Epidermal melanocyte (primary cell): ENCODE results near the gene ADGRG1.
"Not testable (repeated sequence)": the region's sequence is repeated elsewhere in the genome, so short reads cannot be mapped to it uniquely, and the experiment has no call there.

Experiments
- DNase-seq: peaks from one replicate; pipeline ENCODE4 v3.0.0; 2011; ENCODE audit warnings: low spot score; ENCODE audit not compliant: insufficient read length

The ADGRG1 gene

DNA sequence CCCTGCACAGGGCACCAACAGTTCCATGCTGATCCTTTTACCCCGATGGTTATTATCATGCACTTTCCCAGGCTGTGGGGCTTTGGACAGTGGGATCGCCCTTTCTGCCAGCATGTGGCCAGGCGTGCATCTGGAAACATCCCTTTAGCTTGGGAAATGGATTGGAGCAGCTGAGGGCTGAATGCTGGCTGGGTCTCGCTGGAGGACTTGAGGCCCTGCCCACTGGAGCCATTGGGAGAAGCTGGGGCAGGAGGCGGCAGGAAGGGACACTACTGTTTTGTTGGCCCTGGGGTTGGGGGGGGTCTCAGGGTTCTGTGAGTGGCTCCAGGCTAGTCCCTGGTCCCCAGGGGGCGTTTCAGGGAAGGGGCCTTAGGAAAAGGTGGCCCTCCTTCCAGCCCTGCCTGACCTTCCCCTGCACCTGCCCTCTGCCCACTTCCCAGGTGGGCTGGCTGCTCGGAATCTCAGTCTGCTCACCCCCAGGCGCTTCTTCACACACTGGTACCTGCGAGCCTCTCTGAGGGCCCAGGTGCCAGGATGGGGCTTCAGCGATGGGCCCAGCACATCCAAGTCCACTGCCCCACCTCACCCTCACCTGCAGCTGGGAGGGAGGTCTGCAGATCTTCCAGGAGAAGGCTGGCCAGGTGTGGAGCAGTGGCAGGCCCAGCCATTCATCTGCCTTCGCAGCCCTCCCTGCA is 38.1 kb downstream of the ADGRG1 start:
- no peak for DNase-seq

DNA sequence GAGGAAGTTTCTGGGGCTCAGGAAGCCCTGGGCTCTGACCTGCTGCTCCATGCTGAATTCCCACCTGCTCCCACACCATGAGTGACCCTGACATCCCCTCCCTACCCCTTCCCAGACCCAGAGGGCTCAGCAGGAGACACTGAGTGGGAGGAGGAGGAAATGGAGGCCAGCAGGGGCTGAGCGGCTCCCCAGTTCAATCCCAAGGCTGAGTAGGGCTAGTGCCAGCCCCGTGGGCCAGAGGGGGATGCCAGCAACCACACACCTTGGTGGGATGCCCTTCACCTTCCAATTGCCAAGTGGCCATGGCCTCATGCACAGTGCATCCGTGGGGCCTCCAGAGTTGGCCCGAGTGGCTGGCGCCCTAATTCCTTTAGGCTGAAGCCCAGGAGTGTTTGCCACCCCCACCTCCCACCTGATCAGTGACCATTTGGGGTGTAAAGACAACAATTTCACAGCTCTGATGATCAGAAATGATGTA is 38.7 kb downstream of the ADGRG1 start:
- no peak for DNase-seq

DNA sequence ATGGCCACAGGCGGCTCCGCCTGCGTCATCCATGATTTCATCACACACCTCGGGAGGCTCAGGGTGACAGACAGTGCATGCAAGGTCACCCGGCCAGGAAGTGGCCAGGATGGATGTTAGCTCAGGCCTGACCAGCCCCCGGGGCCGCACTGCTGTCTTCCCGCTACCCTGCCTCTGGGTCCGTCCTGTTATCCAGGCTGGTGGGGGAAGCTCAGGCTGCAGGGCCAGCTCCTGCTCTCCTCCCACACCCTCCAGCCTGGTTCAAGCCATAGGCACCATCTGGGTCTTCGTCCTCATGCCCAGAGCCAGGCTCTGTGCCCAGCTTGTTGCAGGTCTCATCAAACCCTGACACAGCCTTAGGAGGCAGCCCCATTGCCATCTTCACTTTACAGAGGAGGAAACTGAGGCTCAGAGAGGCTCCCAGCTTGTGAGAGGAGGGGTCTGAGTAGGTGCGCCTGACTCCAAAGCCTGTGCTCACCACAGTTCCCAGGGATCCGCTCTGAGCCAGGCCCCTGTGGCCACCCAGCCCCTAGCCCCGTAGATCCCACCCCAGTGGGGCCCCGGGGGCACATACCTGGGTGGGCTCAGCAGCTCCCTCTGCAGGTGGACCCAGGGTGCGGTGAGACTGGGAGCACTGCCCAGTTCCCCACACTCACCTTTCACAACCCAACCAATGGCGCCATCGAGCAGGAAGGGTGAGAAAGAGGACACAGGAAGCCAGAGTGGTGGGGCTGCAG is 39.3 kb downstream of the ADGRG1 start:
- no peak for DNase-seq

DNA sequence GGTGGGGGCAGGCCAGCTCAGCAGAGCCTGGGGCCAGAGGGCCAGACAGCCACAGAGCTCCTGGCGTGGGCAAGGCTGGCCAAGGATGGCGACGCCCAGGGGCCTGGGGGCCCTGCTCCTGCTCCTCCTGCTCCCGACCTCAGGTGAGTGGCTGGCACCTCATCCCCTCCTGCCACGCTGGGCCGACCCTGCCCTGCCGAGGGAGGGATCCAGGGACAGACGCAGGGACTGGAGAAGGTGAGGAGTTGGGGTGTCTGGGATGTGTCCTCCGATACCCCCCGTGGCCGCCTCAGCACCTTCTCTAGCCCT is 39.8 kb downstream of the ADGRG1 start, which contains the start of gene ADGRG3:
ADGRG3 (plus strand) TSS at position 44 of the 309 bp plus-strand sequence; CDS start at position 86, 42 bp downstream.
- DNase-seq: no peak

DNA sequence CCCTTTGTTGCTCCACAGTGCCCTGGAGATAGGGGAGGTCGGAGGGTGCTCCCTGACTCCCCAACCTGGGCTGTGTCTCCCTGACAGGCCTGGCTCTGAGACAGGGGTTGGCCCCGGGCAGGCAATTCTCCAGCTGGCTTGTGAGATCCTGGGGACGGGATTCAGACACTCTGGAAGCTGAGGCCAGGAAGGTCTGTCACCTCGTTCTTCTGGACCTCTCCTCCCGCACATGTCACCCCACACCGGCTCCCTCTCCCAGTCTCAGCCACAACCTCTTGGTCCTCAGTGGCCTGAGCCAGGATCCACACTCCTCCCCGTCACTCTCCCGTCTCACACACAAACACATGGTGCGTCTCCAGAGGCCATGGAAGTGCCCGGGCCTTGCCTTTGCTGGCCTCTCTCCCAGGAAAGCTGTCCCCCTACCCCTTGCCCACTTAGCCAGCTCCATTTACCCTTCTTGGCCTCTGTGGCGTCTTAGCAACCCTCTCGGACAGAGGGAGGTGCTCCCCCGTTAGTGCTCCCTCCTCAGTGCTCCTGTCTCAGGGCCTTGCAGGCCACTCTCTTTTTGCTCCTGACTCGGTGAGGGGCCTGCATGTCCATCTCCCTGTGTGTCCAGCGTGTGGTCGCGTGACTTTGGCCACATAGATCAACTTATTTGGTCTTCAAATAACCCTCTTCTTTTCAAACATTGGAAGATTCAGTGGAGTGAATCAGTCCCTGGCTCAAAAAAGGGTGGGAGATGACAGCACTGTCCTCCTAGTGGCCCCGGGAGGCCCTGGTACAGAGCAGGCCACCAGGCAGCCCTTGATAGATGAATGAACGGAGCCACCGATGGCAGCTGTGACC is 40.4 kb downstream of the ADGRG1 start:
- DNase-seq: no peak

DNA sequence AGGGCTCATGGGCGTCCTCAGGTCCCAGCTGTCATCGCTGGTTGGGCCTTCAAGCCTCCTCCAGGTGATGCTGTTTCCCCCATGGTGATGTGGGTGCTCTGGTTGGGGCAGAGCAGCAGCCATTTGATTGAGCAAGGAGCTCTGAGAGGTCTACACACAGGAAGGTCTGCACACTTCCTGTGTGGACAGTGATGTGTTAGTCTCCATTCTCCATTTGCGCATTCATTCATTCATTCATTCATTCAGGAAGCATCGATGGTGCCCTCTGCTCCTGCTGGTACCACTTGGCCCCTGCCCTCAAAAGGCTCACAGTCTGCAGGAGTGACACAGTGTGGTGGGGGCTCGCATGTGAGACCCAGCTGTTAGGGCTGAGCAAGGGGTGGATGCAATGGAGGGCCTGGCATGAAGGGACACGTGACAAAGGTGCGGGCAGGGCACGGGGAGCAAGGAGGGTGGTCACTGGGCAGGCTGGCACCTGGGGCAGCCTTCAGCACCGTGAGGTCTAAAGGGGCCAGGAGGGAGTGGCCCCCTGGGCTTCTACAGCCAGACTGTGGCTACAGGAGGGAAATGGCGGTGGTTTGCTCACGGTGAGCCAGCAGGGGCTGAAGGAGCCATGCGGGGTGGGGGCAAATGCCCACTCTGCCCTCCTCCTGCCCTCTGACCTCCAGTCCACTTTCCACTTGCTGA is 41.2 kb downstream of the ADGRG1 start:
- no peak for DNase-seq

DNA sequence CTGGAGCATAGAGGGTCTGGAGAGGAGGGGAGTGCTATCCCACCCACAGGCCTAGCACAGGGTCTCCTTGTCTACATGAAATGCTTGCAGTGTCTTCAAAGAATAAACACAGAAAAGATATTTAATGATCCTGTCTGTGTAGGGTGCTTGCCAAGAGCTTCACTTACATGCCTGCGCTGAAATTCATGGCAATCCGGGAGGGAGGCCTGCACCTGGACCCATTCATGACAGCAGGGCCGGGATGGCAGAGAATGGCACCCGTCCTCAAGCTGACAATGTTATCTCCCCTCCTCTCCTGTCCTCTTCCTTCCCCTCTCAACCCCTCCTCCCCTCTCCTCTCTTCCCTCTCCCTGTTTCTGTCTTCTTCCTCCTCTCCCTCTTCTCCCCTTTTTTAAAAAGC is 41.8 kb downstream of the ADGRG1 start:
- no peak for DNase-seq

- DNase-seq: not testable (repeated sequence)
These were observed 43.0 kb downstream of the ADGRG1 start for GRCh38 chr16:57671451-57671850.

DNA sequence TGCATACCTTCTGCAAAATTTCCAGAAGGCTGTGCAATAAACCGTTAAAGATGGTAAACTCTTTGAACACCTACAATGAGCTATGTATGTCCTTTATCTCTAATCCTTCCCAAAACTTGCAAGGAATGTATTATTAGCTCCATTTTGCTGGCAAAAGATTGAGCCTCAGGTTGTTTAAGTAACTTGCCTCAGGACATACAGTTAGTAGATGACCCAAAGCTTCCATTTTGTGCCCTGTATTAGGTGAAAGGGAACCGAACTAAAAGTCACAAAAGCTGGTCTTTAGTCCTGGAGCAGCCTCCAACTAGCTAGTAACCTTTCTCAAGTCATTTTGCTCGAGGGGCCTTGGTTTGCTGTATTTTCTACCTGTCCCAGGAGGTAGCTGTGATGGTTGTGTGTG is 44.0 kb downstream of the ADGRG1 start:
- no peak for DNase-seq

DNA sequence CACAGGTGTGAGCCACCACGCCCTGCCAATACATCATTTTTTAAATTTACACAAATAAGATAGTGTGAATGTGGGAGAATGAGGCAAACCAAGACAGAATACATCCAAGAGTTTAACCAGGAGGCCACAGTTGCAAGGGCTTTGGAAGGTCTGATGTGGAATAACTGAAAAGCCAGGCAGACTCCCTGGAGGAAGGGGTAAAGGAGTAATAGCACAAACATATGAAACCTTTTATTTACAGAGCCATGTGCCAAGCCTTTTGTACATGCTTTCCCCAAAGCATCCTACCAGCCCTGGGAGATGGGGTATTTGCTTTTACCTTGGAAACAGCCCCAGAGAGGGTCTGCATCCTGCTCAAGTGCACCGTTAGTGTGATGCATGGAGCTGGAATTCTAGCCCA is 44.4 kb downstream of the ADGRG1 start:
- DNase-seq: no peak

- DNase-seq: no peak
These were observed 47.5 kb downstream of the ADGRG1 start for GRCh38 chr16:57675741-57676551.

DNA sequence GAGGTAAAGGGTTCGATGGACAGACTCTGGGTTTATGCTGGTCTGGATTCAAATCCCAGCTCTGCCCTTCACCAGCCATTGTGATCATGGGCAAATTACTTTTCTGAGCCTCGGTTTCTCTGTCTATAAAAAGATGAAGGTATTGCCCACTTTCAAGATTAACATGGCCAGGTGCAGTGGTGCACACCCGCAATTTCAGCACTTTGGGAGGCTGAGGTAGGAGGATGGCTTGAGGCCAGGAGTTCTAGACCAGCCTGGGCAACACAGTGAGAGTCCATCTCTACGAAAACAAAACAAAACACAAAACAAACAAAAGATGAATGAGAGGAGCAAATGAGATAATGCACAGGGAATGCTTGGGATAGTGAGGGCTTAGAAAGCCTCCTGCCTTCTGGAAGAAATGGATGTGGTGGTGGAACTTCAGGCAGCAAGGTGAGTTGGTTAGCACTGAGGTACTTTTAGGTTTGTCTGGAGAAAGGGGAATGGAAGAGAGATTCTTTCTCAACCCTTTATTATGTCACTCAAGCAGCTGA is 48.2 kb downstream of the ADGRG1 start:
- no peak for DNase-seq

DNA sequence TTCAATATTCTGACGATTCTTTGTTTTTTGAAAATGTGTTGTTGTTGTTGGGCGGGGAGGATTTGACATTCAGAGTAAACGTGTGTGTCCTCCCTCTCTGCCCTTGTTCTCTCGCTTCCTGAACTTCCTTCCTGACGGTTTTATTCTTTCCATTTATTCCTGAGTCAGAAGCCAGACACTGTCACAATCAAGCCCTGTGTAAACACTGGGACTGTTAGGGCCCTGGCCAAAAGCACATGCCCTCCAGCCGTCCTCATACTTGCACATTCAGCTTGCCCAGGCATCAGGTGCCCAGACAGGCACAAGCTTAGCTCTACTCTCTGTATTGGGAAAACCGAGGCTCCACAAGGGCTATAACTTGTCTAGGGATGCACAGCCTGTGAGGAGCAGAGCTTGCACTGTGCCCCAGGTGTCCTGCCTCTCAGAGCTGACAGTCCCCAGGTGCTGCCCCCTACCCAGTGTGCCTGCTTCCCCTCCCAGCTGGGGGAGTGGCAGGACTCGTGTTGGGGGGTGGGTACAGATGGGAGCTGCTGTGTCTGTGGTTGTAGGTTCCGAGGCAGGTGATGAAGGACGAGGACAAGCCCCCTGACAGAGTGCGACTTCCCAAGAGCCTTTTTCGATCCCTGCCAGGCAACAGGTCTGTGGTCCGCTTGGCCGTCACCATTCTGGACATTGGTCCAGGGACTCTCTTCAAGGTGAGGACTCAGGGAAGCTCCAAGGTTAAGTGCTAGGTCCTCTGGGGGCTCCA is 49.4 kb downstream of the ADGRG1 start:
- DNase-seq: no peak

DNA sequence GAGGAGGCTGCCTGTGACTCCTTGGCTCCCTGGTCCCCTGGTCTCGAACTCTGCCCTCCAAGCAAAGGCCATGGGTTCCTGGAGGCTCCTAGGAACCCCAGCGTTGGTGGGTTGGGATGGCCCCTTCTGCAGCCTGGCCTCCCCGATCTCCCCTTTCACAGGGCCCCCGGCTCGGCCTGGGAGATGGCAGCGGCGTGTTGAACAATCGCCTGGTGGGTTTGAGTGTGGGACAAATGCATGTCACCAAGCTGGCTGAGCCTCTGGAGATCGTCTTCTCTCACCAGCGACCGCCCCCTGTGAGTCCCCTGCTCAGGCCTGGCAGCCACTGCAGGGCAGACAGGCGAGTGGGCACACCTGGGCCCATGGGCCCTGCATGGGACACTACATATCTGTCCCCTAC is 50.6 kb downstream of the ADGRG1 start:
- no peak for DNase-seq

- DNase-seq: no peak
These were observed 51.5 kb downstream of the ADGRG1 start for GRCh38 chr16:57679767-57680482.

GRCh38 chr16:57680842-57681375 is 52.5 kb downstream of the ADGRG1 start:
- DNase-seq: no peak

- no peak for DNase-seq
These were observed 53.7 kb downstream of the ADGRG1 start for GRCh38 chr16:57681950-57682728.
